ENCODE data around the gene IL17F. TPM values are rescaled to one million over a fixed set of nuclear protein-coding genes. Genes with fewer than 3 reads are reported as not detected.

Gene IL17F
- total and polyA plus RNA-seq, 2 donors (not counting 1 experiment from before 2014, with no cell fraction given): not detected

GRCh38 chr6:52288216-52288615 lies 43.9 kb upstream of the IL17F start:
- Histone ChIP-seq H3K4me3 (replicated peaks in 1 of 4; ENCODE audit: control extremely low read depth in 1 of 4, insufficient read depth in 1 of 4, low read depth in 3 of 4, low read length in 4 of 4) (no peak overlapping the region), H3K9ac (ENCODE audit: insufficient read depth, low read length) (no peak overlapping the region), H3K27ac (ENCODE audit: insufficient read depth, low read length) (no peak overlapping the region), H3K27me3 (ENCODE audit: control insufficient read depth, insufficient read depth, low read length) (no peaks in the 10 kb centered on the region), H2AFZ (ENCODE audit: low read length) (no peak overlapping the region), H3K79me2 (ENCODE audit: control insufficient read depth, insufficient read depth, low read length) (peaks cover 12% of the 10 kb centered on the region), H4K20me1 (ENCODE audit: control insufficient read depth, extremely low read depth, insufficient read depth, low read length) (no peaks in the 10 kb centered on the region), H3K9me3 (ENCODE audit: control insufficient read depth, insufficient read depth, low read depth, low read length) (no peaks in the 10 kb centered on the region), H3K4me1 (ENCODE audit: control insufficient read depth, extremely low read depth, insufficient read depth, low read length) (peaks cover 1% of the 10 kb centered on the region), H3K4me2 (ENCODE audit: extremely low read depth, insufficient read depth, low read length) (no peak overlapping the region), H3K36me3 (ENCODE audit: control insufficient read depth, insufficient read depth, low read length) (no peaks in the 10 kb centered on the region)
- TF ChIP-seq CTCF (conservative IDR thresholded peaks at IDR 0.05 in 1 of 2, IDR thresholded peaks at IDR 0.05 in 1 of 2; ENCODE audit: low read depth in 1 of 2, low read length in 2 of 2): no peak
- no peak for TF ChIP-seq EZH2 (IDR thresholded peaks at IDR 0.05; ENCODE audit: low read length, missing control alignments)
- no peak for DNase-seq (ENCODE audit: low read depth in 2 of 2)

- H3K9ac ChIP-seq (ENCODE audit: insufficient read depth, low read length): no peak overlapping the region
- TF ChIP-seq CTCF (conservative IDR thresholded peaks at IDR 0.05 in 1 of 2, IDR thresholded peaks at IDR 0.05 in 1 of 2; ENCODE audit: low read depth in 1 of 2, low read length in 2 of 2) (peak; percentile 88 to 90), EZH2 (IDR thresholded peaks at IDR 0.05; ENCODE audit: low read length, missing control alignments) (no peak)
- no peak overlapping the region for H3K4me2 ChIP-seq (ENCODE audit: extremely low read depth, insufficient read depth, low read length)
- peak; percentile 51 to 83 for DNase-seq (ENCODE audit: low read depth in 2 of 2)
- no peak overlapping the region for H3K4me3 ChIP-seq (replicated peaks in 1 of 4; ENCODE audit: control extremely low read depth in 1 of 4, insufficient read depth in 1 of 4, low read depth in 3 of 4, low read length in 4 of 4)
- peaks cover 3% of the 10 kb centered on the region for H3K4me1 ChIP-seq (ENCODE audit: control insufficient read depth, extremely low read depth, insufficient read depth, low read length)
- H2AFZ ChIP-seq (ENCODE audit: low read length): peak overlapping the region; percentile 80
- H3K79me2 ChIP-seq (ENCODE audit: control insufficient read depth, insufficient read depth, low read length): peaks cover 20% of the 10 kb centered on the region
- H3K27ac ChIP-seq (ENCODE audit: insufficient read depth, low read length): no peak overlapping the region
- H3K27me3 ChIP-seq (ENCODE audit: control insufficient read depth, insufficient read depth, low read length): no peaks in the 10 kb centered on the region
- H4K20me1 ChIP-seq (ENCODE audit: control insufficient read depth, extremely low read depth, insufficient read depth, low read length): no peaks in the 10 kb centered on the region
- H3K36me3 ChIP-seq (ENCODE audit: control insufficient read depth, insufficient read depth, low read length): no peaks in the 10 kb centered on the region
- H3K9me3 ChIP-seq (ENCODE audit: control insufficient read depth, insufficient read depth, low read depth, low read length): no peaks in the 10 kb centered on the region
Measured at GRCh38 chr6:52286798-52287432, 42.6 kb upstream of the IL17F start.

GRCh38 chr6:52285177-52286068 lies 41.1 kb upstream of the IL17F start:
- DNase-seq (ENCODE audit: low read depth in 2 of 2): peak in 1 of 2 donors; percentile 43
- H3K27ac ChIP-seq (ENCODE audit: insufficient read depth, low read length): peak overlapping the region; percentile 10
- H3K9ac ChIP-seq (ENCODE audit: insufficient read depth, low read length): no peak overlapping the region

More at GRCh38 chr6:52285177-52286068, 41.1 kb upstream of the IL17F start:
- peaks cover 3% of the 10 kb centered on the region for H3K4me1 ChIP-seq (ENCODE audit: control insufficient read depth, extremely low read depth, insufficient read depth, low read length)
- H3K9me3 ChIP-seq (ENCODE audit: control insufficient read depth, insufficient read depth, low read depth, low read length): no peaks in the 10 kb centered on the region
- H3K36me3 ChIP-seq (ENCODE audit: control insufficient read depth, insufficient read depth, low read length): peaks cover 2% of the 10 kb centered on the region
- TF ChIP-seq EZH2 (IDR thresholded peaks at IDR 0.05; ENCODE audit: low read length, missing control alignments): no peak
- TF ChIP-seq CTCF (conservative IDR thresholded peaks at IDR 0.05 in 1 of 2, IDR thresholded peaks at IDR 0.05 in 1 of 2; ENCODE audit: low read depth in 1 of 2, low read length in 2 of 2): peak in 1 of 2 donors; percentile 21
- peaks cover 20% of the 10 kb centered on the region for H3K79me2 ChIP-seq (ENCODE audit: control insufficient read depth, insufficient read depth, low read length)
- no peaks in the 10 kb centered on the region for H3K27me3 ChIP-seq (ENCODE audit: control insufficient read depth, insufficient read depth, low read length)
- peak overlapping the region; percentile 42 to 91 (median 69) for H3K4me3 ChIP-seq (replicated peaks in 1 of 4; ENCODE audit: control extremely low read depth in 1 of 4, insufficient read depth in 1 of 4, low read depth in 3 of 4, low read length in 4 of 4)
- peak overlapping the region; percentile 70 for H2AFZ ChIP-seq (ENCODE audit: low read length)
- peak overlapping the region; percentile 89 for H3K4me2 ChIP-seq (ENCODE audit: extremely low read depth, insufficient read depth, low read length)
- H4K20me1 ChIP-seq (ENCODE audit: control insufficient read depth, extremely low read depth, insufficient read depth, low read length): no peaks in the 10 kb centered on the region
